RWPE1 (cell line): ENCODE measurements around the gene MRPS2.

Experiments used
- CTCF ChIA-PET: fragments of 350-600 bp; sonication (Branson Sonifier 250); formaldehyde crosslinking; extraction: SDS; loops from one replicate; lab custom pipeline; 2021; lab: Yijun Ruan, JAX
- POLR2A ChIA-PET: fragments of 400-600 bp; formaldehyde crosslinking; extraction: SDS; loops from one replicate; lab custom pipeline; 2020; ENCODE audit warnings: antibody characterized with exemption; ENCODE audit not compliant: low non-redundant PET; lab: Yijun Ruan, JAX
- DNase-seq: peaks from one replicate; pipeline ENCODE4 v3.0.0; 2012; ENCODE audit warnings: low spot score
- H3K27ac ChIP-seq: fragments of 450-650 bp; 2 replicates; pipeline ENCODE4 v1.5.1; 2017
- CTCF ChIP-seq: fragments of 450-650 bp; conservative IDR thresholded peaks from 2 replicates; pipeline ENCODE4 v1.5.1; 2017; ENCODE audit warnings: low read depth, mild to moderate bottlenecking

MRPS2 gene

DNA sequence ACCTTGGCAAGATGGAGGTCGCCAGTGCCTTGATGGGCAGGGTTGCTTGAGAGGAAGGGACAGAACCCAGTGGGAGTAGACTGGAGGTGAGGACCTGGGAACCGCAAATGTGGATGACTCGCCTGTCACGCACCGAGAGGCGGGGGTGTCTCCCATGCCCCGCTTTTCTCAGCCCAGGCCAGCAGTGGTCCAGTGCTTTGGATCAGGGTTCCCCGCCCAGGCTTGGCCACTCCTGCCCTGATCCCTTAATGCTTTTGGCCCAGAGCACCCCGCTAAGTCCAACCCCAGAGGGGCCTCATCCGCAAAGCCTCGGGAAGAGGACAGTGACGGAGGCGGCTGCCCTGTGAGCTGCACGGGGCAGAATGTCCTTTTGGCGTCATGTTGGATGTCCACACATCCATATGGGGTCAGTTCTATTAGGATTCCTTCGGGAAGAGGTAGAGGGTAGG, 2.4 kb downstream of the MRPS2 start:
- POLR2A ChIA-PET: no interaction called here
- no peak for TF ChIP-seq CTCF
- H3K27ac ChIP-seq: peak overlapping the region; percentile 76; the same call in 1 of the 2 replicates
- CTCF ChIA-PET: interaction anchor here (0.8 kb wide), 1 partner anchor 28 kb away, joined by 3 read pairs; no protein-coding TSS in a partner anchor
- DNase-seq: no peak

DNA sequence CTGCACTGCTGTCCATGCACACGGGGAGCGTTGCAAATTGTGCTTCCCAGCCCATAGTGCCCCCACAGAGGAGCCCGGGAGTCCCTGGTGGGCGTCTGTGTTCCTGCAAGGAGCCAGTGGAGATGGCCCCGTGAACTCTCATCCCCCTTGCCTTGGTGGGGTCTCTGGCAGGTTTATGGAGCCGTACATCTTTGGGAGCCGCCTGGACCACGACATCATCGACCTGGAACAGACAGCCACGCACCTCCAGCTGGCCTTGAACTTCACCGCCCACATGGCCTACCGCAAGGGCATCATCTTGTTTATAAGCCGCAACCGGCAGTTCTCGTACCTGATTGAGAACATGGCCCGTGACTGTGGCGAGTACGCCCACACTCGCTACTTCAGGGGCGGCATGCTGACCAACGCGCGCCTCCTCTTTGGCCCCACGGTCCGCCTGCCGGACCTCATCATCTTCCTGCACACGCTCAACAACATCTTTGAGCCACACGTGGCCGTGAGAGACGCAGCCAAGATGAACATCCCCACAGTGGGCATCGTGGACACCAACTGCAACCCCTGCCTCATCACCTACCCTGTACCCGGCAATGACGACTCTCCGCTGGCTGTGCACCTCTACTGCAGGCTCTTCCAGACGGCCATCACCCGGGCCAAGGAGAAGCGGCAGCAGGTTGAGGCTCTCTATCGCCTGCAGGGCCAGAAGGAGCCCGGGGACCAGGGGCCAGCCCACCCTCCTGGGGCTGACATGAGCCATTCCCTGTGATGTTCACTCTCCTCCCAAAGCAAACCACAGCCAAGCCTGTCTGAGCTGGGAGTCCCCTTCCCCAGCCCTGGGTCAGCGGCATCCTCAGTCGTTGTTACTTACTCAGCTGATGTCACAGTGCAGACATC, 3.1 kb downstream of the MRPS2 start:
- POLR2A ChIA-PET: no interaction called here
- CTCF ChIA-PET: interaction anchor here (0.6 to 1.7 kb wide), 12 partner anchors 8 to 842 kb away, joined by 3 to 13 read pairs (median 4); partner anchors contain the start of gene PPP1R26
- no peak for TF ChIP-seq CTCF
- 0 out of 2 replicates have a peak overlapping the region, but pooled peaks have one; percentile 1 for H3K27ac ChIP-seq
- no peak for DNase-seq

GRCh38 chr9:135504262-135505243, 4.1 kb downstream of the MRPS2 start:
- CTCF ChIA-PET: interaction anchor here (0.5 to 1.7 kb wide), 25 partner anchors 8 to 1910 kb away, joined by 3 to 13 read pairs (median 4); partner anchors contain the start of gene PPP1R26
- peak; percentile 64 for DNase-seq
- POLR2A ChIA-PET: no interaction called here
- peak overlapping the region; percentile 1; the same call in 1 of the 2 replicates for H3K27ac ChIP-seq
- peak; percentile 98 for TF ChIP-seq CTCF

DNA sequence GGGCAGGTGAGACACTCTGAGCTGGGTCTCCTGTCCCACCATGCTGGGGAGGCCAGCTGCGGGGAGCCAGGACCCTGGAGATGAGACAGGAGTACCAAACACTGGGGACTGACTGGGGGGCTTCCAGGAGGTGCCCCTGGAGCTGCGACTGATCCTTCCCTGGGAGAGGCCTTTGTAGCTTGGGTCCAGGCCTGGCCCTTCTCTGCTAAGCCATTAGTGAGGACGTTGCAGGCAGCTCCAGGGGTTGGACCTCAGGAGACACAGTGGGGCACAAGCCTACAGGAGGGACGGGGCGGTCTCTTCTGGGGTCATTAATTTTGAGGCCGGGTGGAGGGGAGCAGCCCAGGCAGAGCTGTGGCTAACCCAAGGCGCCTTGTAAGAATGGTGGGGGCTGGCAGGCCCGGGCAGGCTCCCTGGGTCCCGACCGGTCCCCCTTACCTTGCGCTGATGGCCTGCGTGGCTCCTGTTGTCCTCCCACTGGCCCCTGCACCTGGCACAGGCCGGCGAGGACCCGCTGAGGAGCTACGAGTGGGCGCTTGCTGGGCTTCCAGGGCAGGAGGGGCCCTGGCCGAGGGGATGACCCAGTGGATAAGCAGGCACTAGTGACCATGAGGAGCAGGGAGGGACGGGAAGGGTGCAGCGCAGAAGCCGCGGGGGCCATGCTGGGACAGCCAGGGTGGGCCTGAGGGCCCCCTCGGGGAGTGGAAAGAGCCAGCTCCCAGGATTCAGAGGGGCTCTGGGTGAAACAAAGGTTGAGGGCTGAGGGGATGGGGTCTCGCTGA, 5.1 kb downstream of the MRPS2 start:
- no peak for DNase-seq
- no peak for TF ChIP-seq CTCF
- peak overlapping the region; percentile 1; the same call in 1 of the 2 replicates for H3K27ac ChIP-seq
- POLR2A ChIA-PET: no interaction called here
- CTCF ChIA-PET: interaction anchor here (0.5 to 1.7 kb wide), 14 partner anchors 7 to 458 kb away, joined by 3 to 13 read pairs (median 5); no protein-coding TSS in a partner anchor

GRCh38 chr9:135506327-135507103, 6.0 kb downstream of the MRPS2 start:
- POLR2A ChIA-PET: no interaction called here
- CTCF ChIA-PET: interaction anchor here (0.7 to 0.9 kb wide), 2 partner anchors 11 to 406 kb away, joined by 3 read pairs; no protein-coding TSS in a partner anchor
- no peak for DNase-seq
- no peak overlapping the region for H3K27ac ChIP-seq
- no peak for TF ChIP-seq CTCF
